ENCODE results near the gene RASL10A.
"Not testable (repeated sequence)": the region's sequence is repeated elsewhere in the genome, so short reads cannot be mapped to it uniquely, and the experiment has no call there.

RASL10A gene

GRCh38 chr22:29315286-29316140 is at the start of gene RASL10A:
Gene RASL10A (minus strand): TSS chr22:29315697. CDS start chr22:29315246, 451 bp downstream.
- H3K36me3 ChIP-seq (ENCODE audit: insufficient read depth, low read depth, low read length): no peaks in the 10 kb centered on the region
- H3K4me3 ChIP-seq (ENCODE audit: low read length): peak within 1 kb of the TSS; percentile 30; the same call in 1 of the 2 replicates
- H3K9ac ChIP-seq (ENCODE audit: low read depth, low read length): no peak within 1 kb of the TSS
- no peaks in the 10 kb centered on the region for H3K4me1 ChIP-seq (ENCODE audit: insufficient read depth, low read length)
- no peaks in the 10 kb centered on the region for H3K9me3 ChIP-seq (ENCODE audit: insufficient read depth, low read depth, low read length)
- no peak within 1 kb of the TSS for H3K27ac ChIP-seq (ENCODE audit: low read length)
- peaks cover 54% of the 10 kb centered on the region for H3K27me3 ChIP-seq (ENCODE audit: insufficient read depth, low read length)

- Histone ChIP-seq H3K4me3 (ENCODE audit: low read length) (no peak overlapping the region), H3K27ac (ENCODE audit: low read length) (no peak overlapping the region), H3K27me3 (ENCODE audit: insufficient read depth, low read length) (no peaks in the 10 kb centered on the region), H3K4me1 (ENCODE audit: insufficient read depth, low read length) (no peaks in the 10 kb centered on the region), H3K36me3 (ENCODE audit: insufficient read depth, low read depth, low read length) (peaks cover 41% of the 10 kb centered on the region), H3K9me3 (ENCODE audit: insufficient read depth, low read depth, low read length) (no peaks in the 10 kb centered on the region), H3K9ac (ENCODE audit: low read depth, low read length) (no peak overlapping the region)
These were observed 44.0 kb upstream of the RASL10A start for GRCh38 chr22:29359469-29359868.

DNA sequence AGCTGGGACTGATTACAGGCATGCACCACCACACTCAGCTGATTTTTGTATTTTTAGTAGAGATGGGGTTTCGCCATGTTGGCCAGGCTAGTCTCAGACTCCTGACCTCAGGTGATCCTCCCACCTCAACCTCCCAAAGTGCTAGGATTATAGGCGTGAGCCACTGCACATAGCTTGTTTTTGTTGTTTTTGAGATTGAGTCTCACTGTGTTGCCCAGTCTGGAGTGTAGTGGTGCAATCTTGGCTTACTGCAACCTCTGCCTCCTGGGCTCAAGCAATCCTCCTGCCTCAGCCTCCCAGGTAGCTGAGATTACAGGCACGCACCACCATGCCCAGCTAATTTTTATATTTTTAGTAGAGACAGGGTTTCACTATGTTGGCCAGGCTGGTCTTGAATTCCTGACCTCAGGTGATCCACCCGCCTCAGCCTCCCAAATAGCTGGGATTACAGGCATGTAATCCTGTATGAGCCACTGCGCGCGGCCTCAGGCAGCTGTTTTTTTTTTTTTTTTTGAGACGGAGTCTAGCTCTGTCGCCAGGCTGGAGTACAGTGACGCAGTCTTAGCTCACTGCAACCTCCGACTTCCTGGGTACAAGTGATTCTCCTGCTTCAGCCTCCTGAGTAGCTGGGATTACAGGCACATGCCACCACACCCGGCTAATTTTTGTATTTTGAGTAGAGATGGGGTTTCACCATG is 41.8 kb upstream of the RASL10A start:
- not testable (repeated sequence) for H3K27me3 ChIP-seq (ENCODE audit: insufficient read depth, low read length); H3K4me3 ChIP-seq (ENCODE audit: low read length); H3K9ac ChIP-seq (ENCODE audit: low read depth, low read length); H3K9me3 ChIP-seq (ENCODE audit: insufficient read depth, low read depth, low read length); H3K4me1 ChIP-seq (ENCODE audit: insufficient read depth, low read length); H3K27ac ChIP-seq (ENCODE audit: low read length)
- H3K36me3 ChIP-seq (ENCODE audit: insufficient read depth, low read depth, low read length): peaks cover 61% of the 10 kb centered on the region

GRCh38 chr22:29353860-29354259 is 38.4 kb upstream of the RASL10A start:
- Histone ChIP-seq H3K4me1 (ENCODE audit: insufficient read depth, low read length) (no peaks in the 10 kb centered on the region), H3K4me3 (ENCODE audit: low read length) (no peak overlapping the region), H3K36me3 (ENCODE audit: insufficient read depth, low read depth, low read length) (peaks cover 89% of the 10 kb centered on the region), H3K9ac (ENCODE audit: low read depth, low read length) (no peak overlapping the region), H3K27me3 (ENCODE audit: insufficient read depth, low read length) (no peaks in the 10 kb centered on the region), H3K9me3 (ENCODE audit: insufficient read depth, low read depth, low read length) (no peaks in the 10 kb centered on the region), H3K27ac (ENCODE audit: low read length) (no peak overlapping the region)

DNA sequence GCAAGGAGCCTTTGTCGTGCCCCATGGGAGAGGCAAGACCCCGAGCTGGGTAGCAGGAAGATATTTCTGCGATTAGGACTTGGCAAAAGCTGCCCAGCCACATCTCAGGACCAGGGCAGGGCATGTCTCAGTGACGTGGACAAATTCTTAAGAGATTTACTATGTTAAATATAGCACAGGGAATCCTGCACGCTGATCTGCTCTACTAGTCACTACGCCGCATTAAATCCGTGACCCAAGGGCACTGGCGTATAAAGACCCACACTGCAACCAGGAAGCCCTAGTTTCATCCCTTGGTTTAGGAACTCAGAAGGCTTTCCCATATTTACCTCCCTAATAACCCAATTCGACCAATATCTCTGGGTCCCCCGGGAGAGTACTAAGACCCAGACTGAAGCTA is 37.8 kb upstream of the RASL10A start:
- H3K4me1 ChIP-seq (ENCODE audit: insufficient read depth, low read length): no peaks in the 10 kb centered on the region
- H3K4me3 ChIP-seq (ENCODE audit: low read length): no peak overlapping the region
- no peak overlapping the region for H3K27ac ChIP-seq (ENCODE audit: low read length)
- no peak overlapping the region for H3K9ac ChIP-seq (ENCODE audit: low read depth, low read length)
- H3K9me3 ChIP-seq (ENCODE audit: insufficient read depth, low read depth, low read length): no peaks in the 10 kb centered on the region
- peaks cover 89% of the 10 kb centered on the region for H3K36me3 ChIP-seq (ENCODE audit: insufficient read depth, low read depth, low read length)
- H3K27me3 ChIP-seq (ENCODE audit: insufficient read depth, low read length): no peaks in the 10 kb centered on the region

GRCh38 chr22:29352778-29353177 is 37.3 kb upstream of the RASL10A start:
- peaks cover 89% of the 10 kb centered on the region for H3K36me3 ChIP-seq (ENCODE audit: insufficient read depth, low read depth, low read length)
- H3K27ac ChIP-seq (ENCODE audit: low read length): no peak overlapping the region
- H3K4me3 ChIP-seq (ENCODE audit: low read length): no peak overlapping the region
- H3K9ac ChIP-seq (ENCODE audit: low read depth, low read length): no peak overlapping the region
- no peaks in the 10 kb centered on the region for H3K4me1 ChIP-seq (ENCODE audit: insufficient read depth, low read length)
- H3K27me3 ChIP-seq (ENCODE audit: insufficient read depth, low read length): no peaks in the 10 kb centered on the region
- H3K9me3 ChIP-seq (ENCODE audit: insufficient read depth, low read depth, low read length): no peaks in the 10 kb centered on the region

GRCh38 chr22:29351891-29352290 is 36.4 kb upstream of the RASL10A start:
- Histone ChIP-seq H3K27me3 (ENCODE audit: insufficient read depth, low read length) (no peaks in the 10 kb centered on the region), H3K27ac (ENCODE audit: low read length) (no peak overlapping the region), H3K9ac (ENCODE audit: low read depth, low read length) (no peak overlapping the region), H3K4me1 (ENCODE audit: insufficient read depth, low read length) (no peaks in the 10 kb centered on the region), H3K36me3 (ENCODE audit: insufficient read depth, low read depth, low read length) (peaks cover 96% of the 10 kb centered on the region), H3K4me3 (ENCODE audit: low read length) (no peak overlapping the region), H3K9me3 (ENCODE audit: insufficient read depth, low read depth, low read length) (no peaks in the 10 kb centered on the region)

GRCh38 chr22:29351042-29351441 is 35.5 kb upstream of the RASL10A start:
- Histone ChIP-seq H3K9me3 (ENCODE audit: insufficient read depth, low read depth, low read length) (no peaks in the 10 kb centered on the region), H3K36me3 (ENCODE audit: insufficient read depth, low read depth, low read length) (peaks cover 96% of the 10 kb centered on the region)

DNA sequence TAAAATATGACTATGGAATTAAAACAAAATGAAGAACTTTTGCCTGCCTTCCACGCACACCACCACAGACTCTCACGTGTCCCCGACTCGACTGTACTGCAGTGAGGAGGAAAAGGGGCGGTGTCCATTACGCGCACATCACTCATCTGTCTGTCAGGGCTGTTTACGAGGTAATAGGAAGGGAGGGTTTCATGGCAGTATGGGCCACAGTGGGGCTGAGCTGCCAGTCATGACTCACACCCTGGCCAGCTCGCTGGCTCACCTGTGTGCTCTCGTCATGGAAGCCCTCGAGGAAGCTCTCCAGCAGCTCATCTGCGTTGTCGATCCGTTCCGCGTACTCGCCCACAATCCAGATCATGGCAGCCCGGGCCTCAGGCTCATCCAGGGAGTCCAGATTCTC is 33.5 kb upstream of the RASL10A start:
- Histone ChIP-seq H3K4me1 (ENCODE audit: insufficient read depth, low read length) (no peaks in the 10 kb centered on the region), H3K9me3 (ENCODE audit: insufficient read depth, low read depth, low read length) (no peaks in the 10 kb centered on the region), H3K9ac (ENCODE audit: low read depth, low read length) (no peak overlapping the region), H3K27ac (ENCODE audit: low read length) (no peak overlapping the region), H3K36me3 (ENCODE audit: insufficient read depth, low read depth, low read length) (peaks cover 88% of the 10 kb centered on the region), H3K27me3 (ENCODE audit: insufficient read depth, low read length) (no peaks in the 10 kb centered on the region), H3K4me3 (ENCODE audit: low read length) (no peak overlapping the region)

More at GRCh38 chr22:29351042-29351441, 35.5 kb upstream of the RASL10A start:
- no peak overlapping the region for H3K27ac ChIP-seq (ENCODE audit: low read length)
- H3K27me3 ChIP-seq (ENCODE audit: insufficient read depth, low read length): no peaks in the 10 kb centered on the region
- no peaks in the 10 kb centered on the region for H3K4me1 ChIP-seq (ENCODE audit: insufficient read depth, low read length)
- H3K9ac ChIP-seq (ENCODE audit: low read depth, low read length): no peak overlapping the region
- H3K4me3 ChIP-seq (ENCODE audit: low read length): no peak overlapping the region

- Histone ChIP-seq H3K27me3 (ENCODE audit: insufficient read depth, low read length) (no peaks in the 10 kb centered on the region), H3K4me3 (ENCODE audit: low read length) (no peak overlapping the region), H3K9ac (ENCODE audit: low read depth, low read length) (no peak overlapping the region), H3K4me1 (ENCODE audit: insufficient read depth, low read length) (no peaks in the 10 kb centered on the region), H3K9me3 (ENCODE audit: insufficient read depth, low read depth, low read length) (no peaks in the 10 kb centered on the region), H3K27ac (ENCODE audit: low read length) (no peak overlapping the region), H3K36me3 (ENCODE audit: insufficient read depth, low read depth, low read length) (peaks cover 87% of the 10 kb centered on the region)
These were observed 32.5 kb upstream of the RASL10A start for GRCh38 chr22:29348041-29348440.

GRCh38 chr22:29346659-29347058 is 31.2 kb upstream of the RASL10A start:
- H3K9ac ChIP-seq (ENCODE audit: low read depth, low read length): no peak overlapping the region
- peaks cover 89% of the 10 kb centered on the region for H3K36me3 ChIP-seq (ENCODE audit: insufficient read depth, low read depth, low read length)

DNA sequence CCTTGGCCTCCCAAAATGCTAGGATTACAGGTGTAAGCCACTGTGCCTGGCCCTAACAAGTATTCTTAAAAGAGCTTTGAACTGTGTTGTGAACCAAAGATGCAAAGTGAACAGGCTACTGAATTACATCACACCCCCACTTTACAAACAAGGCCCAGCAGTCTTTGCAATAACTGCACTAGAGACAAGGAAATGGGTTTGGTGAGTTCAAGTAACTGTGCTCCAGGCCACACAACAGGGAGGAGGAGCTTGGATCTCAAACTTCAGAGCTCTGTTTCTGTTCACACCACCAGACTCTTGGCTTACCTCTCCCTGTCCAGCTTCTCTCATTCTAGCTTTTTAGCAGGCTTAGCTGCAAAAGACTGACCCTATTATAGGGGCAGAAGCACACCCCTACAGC is 30.4 kb upstream of the RASL10A start:
- no peak overlapping the region for H3K27ac ChIP-seq (ENCODE audit: low read length)
- H3K4me3 ChIP-seq (ENCODE audit: low read length): no peak overlapping the region
- H3K9me3 ChIP-seq (ENCODE audit: insufficient read depth, low read depth, low read length): no peaks in the 10 kb centered on the region
- no peak overlapping the region for H3K9ac ChIP-seq (ENCODE audit: low read depth, low read length)
- H3K4me1 ChIP-seq (ENCODE audit: insufficient read depth, low read length): no peaks in the 10 kb centered on the region
- no peaks in the 10 kb centered on the region for H3K27me3 ChIP-seq (ENCODE audit: insufficient read depth, low read length)
- peaks cover 89% of the 10 kb centered on the region for H3K36me3 ChIP-seq (ENCODE audit: insufficient read depth, low read depth, low read length)

More at GRCh38 chr22:29346659-29347058, 31.2 kb upstream of the RASL10A start:
- Histone ChIP-seq H3K9me3 (ENCODE audit: insufficient read depth, low read depth, low read length) (no peaks in the 10 kb centered on the region), H3K4me3 (ENCODE audit: low read length) (no peak overlapping the region), H3K4me1 (ENCODE audit: insufficient read depth, low read length) (no peaks in the 10 kb centered on the region), H3K27ac (ENCODE audit: low read length) (no peak overlapping the region), H3K27me3 (ENCODE audit: insufficient read depth, low read length) (no peaks in the 10 kb centered on the region)
